Stimulated activated CD8-positive, alpha-beta memory T cell treated with anti-CD3 and anti-CD28 coated beads, Interleukin-15, amount 100 ng/mL, for 48 hours (primary cell): ENCODE measurements around the gene NTNG2.
A peak's percentile ranks its signal among the peaks of the same experiment; 100 is the strongest.

Source experiments
- DNase-seq, 2 donors: peaks; one replicate each; pipeline ENCODE4 v3.0.0-alpha.2; 2020; ENCODE audit warnings: low read depth in 2 of 2

Gene NTNG2

DNA sequence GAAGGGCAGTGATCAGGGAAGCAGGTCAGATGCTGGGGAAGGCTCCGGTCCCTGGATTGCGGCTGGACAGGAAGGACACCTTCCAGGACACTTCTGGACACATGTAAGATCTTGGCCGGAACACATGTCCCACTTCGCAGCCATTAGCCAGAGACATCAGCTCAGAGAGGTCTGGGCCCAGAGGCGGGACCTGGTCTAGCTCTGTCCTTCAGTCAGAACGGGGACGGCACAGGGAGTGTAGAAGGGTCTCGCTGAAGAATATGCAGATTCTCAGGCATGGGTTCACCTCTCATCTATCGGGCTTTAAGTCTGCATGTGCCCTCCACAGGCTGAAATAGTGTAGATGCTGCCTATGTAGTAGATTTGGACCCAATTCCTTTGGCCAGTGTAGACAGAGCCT lies 73.3 kb downstream of the NTNG2 start:
- DNase-seq, result no peak

DNA sequence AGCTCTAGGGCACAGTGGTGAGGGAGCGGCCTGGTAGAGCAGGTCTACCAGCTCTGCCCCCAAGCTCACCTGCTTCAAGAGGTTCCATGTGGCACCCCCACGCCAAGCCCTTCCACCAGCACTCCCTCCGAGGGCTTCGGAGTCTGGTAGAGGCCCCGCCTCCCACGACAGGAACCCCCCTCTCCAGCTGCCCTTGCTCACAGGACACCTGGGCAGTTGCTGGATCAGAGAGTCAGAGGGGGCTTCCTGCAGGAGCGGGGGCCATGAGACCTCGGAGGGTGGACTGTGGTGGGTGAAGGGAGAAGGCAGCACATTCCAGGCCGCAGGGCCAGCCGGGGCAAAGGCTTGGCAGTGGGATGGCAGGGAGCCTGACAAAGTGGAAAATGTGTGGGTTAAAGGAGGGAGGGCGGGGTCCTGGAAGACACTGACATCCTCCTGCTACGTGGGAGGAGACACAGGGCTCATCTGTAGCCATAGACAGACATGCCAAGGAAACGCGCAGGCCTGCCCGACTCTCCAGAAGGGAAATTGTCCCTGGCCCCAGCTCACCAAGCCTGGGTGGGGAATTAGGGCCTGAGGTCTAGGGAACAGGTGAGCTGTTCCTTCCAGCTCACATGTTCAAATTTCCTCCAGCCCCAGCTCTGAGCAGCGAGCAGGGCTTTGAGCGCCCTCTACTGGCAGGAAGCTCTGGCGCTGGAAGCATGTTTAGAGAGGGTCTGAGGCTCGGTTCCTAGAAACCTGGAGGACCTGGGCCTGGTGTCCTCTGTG lies 74.2 kb downstream of the NTNG2 start:
- DNase-seq, result peak; percentile 60 to 61

DNA sequence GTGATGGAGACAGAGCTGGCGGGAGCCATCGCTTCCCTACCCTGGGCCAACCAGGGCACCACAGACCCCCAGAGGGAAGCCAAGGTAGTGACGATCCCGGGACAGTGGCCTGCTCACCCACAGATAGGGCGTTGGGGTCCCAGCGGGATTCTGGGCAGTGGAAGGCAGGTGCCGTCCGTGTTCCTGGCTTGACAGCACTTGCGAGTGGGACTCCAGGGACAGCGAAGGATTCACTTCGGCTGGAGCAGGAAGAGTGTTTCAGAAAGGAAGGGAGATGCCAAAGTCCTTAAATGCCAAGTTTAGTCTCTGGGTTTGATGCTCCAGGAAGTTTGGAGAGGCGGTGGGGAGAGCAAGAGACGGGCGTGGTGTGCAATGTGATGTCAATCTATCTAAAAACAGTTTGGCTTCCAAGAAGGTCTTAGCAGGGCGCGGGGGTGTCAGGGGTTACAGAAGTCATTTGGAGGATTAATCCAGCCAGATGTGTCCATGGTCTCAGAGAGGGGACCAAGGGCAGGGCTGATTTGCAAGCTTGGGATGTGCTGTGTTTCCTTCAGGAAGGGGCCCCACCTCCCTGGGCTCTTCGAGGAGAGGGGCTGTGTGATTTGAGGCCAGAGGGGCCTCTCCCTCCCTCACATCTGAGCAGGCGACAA lies 74.9 kb downstream of the NTNG2 start:
- no peak for DNase-seq

DNA sequence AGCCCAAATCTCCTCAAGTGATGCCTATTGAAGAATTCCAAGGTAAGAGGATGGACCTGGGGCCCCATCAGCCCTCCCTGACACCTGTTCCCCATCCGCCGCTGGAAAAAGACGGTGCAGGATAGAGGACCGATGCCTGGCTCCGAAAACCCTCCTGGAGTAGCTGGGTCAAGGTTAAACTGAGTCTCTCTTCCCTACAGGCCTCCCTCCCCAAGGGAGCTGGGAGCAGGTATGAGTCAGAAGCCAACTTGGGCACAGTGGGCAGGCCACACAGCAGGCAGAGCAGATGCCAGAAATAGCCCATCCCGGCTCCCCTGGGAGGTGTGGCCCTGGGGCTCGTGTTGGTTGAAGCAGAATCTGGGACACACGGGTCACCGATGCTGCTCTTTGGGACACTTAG lies 75.6 kb downstream of the NTNG2 start:
- DNase-seq, result no peak

DNA sequence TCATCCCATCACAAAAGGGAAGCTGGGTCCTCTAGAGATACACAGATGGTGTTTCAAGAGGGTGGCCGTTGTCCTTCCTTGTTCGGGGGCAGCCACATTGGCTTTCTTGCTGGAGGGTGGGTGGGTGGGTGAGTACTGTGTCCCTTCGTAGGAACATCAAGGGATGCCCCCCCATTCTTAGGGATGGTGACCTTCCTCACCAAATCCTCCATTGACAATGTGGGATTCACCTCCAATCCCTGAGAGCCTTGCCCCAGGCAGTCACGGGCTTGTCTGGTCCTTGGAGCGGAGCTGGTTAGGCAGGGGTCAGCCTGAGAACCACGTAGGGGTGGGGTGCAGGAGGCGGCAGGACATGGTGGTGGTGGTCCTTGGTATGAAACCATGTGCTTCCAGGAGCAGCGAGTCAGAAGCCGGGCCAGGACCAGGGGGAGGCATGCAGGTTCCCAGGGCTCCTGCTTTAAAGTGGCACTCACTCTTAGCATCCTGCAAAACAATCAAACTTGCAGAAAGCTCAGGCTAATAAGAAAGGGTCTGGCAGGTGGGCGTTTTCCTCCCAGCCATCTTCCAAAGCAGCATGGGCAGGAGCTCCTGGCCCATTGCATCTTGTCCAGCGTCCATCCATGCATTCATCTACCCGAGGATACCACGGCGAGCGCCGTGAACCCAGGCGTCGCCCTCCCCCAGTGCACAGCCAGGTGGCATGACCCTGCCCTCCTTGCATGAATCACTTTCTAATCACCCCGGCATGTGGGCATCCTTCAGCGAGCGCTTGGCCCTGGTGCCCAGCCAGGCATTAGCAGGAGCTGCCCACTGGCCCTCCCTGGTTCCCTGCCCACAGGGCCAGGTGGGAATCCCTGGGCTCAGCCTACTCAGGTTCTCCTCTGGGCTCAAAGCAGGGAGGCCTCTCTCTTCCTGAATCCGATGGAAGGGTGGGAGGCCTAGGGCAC lies 76.4 kb downstream of the NTNG2 start:
- DNase-seq, result no peak

DNA sequence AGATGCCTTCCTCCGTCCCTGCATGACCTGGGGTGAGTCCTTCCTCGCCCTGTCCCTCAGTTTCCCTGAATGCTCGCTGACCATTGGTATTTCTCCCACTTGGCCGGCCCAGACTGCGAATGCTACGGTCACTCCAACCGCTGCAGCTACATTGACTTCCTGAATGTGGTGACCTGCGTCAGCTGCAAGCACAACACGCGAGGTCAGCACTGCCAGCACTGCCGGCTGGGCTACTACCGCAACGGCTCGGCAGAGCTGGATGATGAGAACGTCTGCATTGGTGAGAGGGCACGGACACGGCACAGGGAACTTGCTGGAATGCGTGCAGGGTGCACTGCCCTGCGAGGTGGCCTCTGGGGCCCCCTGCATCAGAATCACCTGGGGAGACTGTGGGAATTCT lies 77.1 kb downstream of the NTNG2 start:
- no peak for DNase-seq

DNA sequence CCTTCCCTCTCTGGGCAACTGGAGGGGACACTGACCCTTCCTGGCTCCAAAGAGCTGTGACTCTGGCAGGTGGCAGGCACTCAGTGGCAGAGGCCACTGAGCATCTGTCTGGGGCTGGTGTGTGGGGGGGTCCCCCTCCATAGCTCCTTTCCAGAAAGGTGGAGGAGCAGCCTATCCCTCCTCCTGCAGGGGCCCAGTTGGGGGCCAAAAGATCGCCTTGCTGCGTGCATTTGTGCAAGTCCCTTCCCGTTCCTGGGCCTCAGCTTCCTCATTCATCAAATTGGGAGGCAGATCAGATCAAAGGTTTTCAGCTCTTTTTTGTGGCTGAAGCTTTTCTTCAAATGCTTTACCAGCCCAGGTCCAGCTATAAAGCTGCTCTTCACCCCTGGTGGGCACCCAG lies 77.7 kb downstream of the NTNG2 start:
- DNase-seq, result no peak

DNA sequence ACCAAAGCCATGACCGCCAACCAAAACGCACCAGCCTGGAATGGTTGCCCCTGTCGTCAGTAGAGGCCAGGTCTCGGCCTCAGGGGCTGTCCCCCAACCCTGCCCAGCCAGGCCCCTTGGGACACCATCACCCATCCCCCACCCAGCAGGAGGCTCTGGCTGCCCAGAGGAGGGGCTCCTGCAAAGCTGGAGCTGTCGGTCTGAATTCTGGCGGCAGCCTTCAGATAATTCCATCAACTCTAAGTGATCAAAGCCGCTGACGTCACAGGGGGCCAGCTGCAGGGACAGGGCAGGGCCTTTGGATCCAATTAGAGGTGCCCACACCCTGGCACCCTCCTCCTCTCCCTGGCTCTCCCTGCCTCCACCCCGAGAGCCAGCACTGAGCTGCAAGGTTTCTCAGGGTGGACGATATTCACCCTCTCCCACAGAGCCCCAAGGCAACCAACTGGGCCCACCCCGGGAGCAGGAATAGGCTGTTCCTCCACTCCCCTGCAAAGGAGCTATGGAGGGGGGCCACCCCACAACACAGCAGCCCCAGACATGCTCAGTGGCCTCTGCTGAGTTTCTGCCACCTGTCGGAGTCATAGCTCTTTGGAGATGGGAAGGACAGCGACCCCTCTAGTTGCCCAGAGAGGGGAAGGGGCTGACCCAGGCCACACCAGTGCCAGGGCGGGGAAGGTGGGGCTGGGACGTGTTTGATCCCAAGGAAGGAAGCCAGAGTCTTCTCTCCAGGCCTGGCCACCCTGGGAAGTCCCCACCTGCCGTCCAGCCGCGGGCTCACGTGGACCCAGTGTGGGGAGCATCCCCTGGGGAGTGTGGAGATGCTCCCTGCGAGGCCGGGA lies 78.4 kb downstream of the NTNG2 start:
- DNase-seq, result no peak

DNA sequence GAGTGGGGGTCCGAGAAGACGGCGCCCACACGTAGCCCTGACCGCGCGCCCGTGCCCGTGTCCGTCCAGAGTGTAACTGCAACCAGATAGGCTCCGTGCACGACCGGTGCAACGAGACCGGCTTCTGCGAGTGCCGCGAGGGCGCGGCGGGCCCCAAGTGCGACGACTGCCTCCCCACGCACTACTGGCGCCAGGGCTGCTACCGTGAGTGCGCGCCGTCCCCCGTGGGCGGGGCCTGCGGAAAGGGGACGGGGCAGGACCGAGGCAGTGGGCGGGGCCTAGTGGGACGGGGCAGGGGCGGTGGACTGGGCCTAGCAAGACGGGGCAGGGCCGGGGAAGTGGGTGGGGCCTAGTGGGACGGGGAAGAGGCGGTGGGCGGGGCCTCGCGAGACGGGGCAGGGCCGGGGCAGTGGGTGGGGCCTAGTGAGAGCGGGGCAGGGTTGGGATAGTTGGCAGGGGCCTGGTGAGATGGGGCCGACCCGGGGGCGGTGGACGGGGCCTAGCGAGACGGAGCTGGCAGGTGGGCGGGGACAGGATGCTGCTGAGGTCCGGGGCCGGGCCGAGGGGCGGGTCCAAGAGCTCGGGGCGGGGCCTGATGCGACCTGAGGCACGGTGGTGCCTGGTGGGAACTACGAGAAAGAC lies 79.1 kb downstream of the NTNG2 start:
- peak; percentile 97 for DNase-seq

DNA sequence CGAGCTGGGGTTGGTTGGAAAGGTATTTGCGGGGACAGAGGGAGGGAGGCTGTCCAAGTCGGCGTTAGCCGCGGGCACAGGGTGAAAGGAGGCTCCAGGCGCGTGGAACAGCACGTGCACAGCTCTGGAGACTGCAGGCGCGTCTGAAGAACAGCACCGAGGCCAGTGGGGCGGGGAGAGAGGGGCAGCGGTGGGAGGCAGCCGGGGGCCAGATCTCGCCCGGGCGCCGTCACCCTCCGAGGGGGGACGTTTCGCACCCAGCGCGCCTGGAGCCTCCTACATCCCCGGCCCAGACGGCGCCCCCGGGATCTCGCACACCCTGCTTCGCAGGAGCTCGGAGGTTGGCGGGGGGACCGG lies 79.6 kb downstream of the NTNG2 start:
- DNase-seq, result no peak

DNA sequence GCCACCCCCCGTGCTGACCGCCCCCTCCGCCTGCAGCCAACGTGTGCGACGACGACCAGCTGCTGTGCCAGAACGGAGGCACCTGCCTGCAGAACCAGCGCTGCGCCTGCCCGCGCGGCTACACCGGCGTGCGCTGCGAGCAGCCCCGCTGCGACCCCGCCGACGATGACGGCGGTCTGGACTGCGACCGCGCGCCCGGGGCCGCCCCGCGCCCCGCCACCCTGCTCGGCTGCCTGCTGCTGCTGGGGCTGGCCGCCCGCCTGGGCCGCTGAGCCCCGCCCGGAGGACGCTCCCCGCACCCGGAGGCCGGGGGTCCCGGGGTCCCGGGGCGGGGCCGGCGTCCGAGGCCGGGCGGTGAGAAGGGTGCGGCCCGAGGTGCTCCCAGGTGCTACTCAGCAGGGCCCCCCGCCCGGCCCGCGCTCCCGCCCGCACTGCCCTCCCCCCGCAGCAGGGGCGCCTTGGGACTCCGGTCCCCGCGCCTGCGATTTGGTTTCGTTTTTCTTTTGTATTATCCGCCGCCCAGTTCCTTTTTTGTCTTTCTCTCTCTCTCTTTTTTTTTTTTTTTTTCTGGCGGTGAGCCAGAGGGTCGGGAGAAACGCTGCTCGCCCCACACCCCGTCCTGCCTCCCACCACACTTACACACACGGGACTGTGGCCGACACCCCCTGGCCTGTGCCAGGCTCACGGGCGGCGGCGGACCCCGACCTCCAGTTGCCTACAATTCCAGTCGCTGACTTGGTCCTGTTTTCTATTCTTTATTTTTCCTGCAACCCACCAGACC lies 80.2 kb downstream of the NTNG2 start:
- no peak for DNase-seq

DNA sequence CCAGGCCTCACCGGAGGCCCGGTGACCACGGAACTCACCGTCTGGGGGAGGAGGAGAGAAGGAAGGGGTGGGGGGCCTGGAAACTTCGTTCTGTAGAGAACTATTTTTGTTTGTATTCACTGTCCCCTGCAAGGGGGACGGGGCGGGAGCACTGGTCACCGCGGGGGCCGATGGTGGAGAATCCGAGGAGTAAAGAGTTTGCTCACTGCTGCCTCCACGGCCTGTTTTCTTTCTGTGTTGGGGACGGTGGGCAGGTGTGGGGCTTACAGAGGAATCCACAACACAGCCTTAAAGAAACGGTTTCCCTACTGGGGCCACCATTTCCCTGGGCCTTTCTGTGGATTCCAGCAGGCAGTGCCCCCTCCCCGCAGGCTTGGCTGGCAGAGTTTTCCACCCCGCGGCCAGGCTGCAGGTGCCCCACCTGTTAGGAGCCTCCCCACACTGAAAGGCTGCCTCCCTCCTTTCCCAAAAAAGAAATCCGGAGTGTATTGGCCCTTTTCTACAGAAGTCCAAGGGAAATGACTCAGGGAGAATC lies 80.8 kb downstream of the NTNG2 start:
- no peak for DNase-seq

DNA sequence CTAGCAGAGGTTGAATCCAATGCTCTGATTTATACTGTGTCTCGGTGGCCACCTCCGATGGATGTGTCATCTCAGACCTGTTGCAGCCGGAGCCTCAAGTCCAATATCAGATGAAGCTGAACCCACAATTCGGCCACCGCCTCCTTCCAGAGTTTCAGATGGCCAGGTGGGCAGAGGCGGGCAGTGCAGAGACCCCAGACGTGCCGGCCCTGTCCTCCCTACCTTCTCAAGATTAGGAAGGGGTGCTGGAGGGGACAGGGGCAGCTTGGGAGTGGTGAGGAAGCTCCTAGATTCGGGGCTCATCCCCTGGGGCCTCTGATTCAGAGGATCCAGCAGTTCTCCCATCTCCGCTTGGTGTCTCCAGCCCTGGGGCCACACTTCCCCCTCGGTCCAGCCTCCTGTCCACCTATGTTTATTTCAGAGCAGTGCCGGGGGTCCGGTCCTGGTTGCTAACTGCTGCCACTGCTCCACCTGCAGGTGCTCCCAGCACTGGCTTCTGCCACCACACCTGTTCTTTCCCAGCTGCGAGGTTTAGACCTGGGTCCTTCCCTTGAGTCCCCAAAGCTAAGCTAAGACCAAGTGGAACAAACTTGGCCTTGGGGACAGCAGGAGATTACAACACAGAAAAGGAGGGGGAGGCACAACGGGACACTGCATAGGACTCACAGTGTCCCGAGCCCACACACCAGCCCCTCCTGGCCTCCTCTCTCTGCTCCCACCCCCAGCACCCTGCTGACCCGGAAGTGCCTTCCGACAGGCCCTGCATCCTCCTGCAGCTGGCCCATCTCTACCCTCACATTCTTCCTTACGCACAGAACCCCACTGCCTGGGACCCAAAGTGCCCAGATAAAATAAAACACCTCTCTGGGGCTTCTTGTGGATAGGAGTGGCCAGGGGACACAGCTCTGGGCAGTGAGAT lies 81.6 kb downstream of the NTNG2 start:
- DNase-seq, result no peak

DNA sequence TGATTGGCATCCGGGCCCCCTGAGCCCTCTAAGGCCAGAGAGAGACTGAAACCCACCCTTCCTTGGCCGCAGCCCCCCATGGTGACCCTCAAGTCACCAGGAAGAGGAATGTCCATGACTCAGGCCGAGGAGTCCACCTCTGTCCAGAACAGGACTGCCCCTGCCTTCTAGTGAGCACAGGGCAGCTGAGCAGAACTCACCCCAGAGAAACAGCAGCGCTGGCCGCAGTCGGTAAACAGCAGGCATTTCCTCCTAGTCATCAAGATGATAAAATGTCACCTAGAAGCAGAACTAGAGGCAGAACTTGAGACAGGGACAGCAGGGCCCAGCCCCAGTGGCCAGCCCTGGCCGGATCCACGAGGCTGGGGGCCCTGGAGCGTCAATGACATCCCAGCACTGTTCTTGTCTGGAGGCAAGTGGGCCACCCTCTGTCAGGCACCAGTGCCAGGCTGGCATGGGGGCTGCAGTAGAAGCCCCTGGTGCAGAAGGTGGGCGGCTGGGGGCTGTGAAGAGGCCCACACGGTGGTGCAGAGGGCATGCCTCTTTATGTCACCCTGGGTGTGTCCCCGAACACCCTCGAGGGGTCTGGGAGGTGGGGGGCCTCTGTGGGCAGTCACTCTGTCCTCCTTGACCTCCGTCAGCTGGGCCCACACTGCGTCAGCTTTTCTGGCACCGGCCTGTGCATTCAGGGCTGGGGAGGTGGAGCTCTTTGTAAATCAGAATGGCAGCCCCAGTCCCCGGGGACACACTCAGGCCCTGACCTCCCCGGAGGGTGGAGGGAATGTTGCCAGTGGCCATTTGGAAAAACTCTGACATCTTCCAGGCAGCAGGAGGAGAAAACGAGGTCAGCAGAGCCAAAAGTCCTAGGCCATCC lies 83.0 kb downstream of the NTNG2 start:
- no peak for DNase-seq

DNA sequence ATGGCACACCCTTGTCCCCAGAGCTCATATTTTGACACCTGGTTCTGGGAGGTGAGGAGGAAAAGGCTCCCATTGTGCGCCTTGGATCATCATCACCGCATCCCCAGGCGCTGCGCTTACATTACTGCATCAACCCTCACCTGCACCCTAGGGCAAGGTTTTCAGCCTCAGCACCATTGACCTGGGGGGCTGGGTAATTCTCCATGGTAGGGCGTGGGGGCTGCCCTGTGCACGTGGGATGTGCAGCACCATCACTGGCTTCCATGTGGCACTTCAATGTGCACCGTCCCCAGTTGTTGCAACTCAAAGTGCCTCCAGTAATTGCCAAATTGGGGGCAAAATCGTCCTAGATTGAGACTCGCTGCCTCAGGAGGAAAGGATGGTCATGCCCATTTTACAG lies 83.6 kb downstream of the NTNG2 start:
- no peak for DNase-seq

DNA sequence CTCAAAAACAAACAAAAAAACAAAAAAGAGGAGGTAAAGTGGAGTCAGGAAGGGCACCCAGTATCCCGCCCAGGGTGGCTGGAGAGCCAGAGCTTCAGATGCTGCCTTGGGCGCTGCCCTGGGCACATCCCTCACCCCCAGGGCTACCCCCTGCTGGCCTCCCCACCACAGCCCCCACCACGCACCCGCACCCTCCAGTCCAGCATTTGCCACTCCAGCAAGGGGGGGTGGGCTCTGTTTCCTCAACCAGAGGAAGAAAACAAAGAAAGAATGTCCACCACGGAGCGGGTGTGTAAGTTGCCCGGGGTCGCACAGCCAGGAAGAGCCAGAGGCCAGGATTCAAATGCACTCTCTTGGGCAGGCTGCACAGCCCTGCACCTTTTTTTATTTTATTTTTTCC lies 86.1 kb downstream of the NTNG2 start:
- DNase-seq, result no peak

DNA sequence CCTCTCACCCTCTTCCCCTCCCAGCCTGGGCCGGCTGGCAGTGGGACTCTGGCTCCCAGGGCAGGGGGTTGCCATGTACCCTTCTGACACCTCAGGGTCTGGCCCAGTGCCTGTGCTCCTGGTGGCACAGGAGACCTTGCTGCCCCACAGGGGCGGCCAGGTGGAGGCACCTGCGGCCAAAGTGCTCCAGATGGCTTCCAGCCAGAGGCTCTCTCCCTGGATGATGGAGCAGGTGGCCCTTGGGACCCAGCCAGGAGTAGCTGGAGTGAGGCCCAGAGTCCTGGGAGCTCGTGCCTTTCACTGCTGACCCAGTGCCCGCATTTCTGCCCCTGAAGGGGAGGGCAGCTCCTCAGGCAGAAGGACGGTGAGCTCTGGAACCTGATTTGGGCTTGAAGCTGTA lies 87.3 kb downstream of the NTNG2 start:
- DNase-seq, result no peak

DNA sequence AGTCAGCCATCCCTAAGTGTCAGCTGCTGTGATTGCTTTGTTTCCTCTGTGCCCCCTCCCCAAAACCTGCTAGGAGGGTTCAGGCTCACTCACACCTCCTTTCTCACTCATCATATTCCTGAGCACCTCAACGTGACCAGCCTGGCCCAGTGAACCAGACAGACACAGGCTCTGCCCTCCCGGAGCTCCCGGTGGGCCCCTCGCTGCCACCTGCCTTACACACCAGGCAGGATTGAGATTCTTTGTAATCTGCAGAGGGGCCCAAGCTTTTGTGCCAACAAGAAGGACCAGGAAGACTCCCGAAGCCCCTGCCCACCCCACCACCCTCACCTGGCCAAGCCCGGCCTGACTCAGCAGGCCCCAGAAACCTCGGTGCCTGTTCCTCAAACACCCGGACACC lies 87.8 kb downstream of the NTNG2 start:
- no peak for DNase-seq
